ENCODE data around the gene TTC27.

DNA sequence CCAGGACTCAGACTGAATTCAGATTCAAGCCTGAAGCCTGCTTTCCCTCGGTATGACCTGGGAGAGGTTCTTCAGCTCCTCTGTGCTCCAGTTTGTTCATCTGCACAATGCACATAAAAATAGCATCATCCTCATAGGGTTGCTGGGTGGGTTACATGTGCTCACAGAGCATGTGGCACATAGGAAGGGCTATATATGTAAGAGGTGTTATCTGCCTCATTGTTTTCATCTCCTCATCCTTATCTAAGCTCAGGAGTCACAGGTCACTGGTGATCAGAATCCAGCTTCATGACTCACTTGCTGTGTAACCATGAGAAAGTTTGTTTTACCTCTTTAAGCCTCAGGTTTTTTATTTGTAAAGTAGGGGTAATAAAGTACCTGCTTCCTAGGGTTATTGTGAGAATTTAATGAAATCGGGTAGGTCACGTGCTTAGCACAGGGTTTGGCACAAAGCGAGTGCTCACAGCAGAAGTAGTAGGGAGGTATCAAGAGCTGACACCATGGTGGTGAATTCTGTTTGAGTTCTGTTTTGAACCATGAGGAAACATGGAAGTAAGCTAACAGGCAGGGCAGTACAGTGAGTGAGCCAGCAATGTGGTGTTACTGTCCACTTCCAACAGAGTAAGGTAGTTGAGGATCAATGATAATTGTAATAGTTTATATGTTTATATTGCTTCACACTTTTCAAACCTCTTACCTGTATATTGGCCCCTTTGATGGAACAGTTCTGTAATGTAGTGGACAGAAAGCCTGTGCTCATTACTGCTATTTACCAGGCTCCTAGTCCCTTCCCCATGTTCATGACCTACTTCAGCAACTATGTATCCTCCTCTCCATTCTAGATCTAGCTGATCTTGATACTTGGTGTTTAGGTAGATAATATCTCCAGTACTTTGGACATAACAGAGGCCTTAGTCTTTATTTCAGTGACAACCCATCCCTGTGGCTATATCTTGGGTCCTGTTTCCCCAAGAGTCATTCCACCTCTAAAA lies 177.6 kb downstream of the TTC27 start:
- TF ChIP-seq, protein P1, sequence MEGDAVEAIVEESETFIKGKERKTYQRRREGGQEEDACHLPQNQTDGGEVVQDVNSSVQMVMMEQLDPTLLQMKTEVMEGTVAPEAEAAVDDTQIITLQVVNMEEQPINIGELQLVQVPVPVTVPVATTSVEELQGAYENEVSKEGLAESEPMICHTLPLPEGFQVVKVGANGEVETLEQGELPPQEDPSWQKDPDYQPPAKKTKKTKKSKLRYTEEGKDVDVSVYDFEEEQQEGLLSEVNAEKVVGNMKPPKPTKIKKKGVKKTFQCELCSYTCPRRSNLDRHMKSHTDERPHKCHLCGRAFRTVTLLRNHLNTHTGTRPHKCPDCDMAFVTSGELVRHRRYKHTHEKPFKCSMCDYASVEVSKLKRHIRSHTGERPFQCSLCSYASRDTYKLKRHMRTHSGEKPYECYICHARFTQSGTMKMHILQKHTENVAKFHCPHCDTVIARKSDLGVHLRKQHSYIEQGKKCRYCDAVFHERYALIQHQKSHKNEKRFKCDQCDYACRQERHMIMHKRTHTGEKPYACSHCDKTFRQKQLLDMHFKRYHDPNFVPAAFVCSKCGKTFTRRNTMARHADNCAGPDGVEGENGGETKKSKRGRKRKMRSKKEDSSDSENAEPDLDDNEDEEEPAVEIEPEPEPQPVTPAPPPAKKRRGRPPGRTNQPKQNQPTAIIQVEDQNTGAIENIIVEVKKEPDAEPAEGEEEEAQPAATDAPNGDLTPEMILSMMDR (conservative IDR thresholded peaks at IDR 0.05 in 1 of 2, IDR thresholded peaks at IDR 0.05 in 1 of 2; ENCODE audit: extremely low read depth in 1 of 2, insufficient read depth in 1 of 2, low read depth in 1 of 2, low read length in 2 of 2), result no peak
- TF ChIP-seq EZH2 (IDR thresholded peaks at IDR 0.05; ENCODE audit: borderline replicate concordance, low read length), result no peak
